IMR-90 (cell line): Measurements from ENCODE around the gene CAST. TPM values are rescaled to one million over a fixed set of nuclear protein-coding genes. Genes with fewer than 3 reads are reported as not detected.

ENCODE experiments used
- ATAC-seq: fragments of 200-7000 bp; cut with Tn5 transposase; 2 replicates; pipeline ENCODE4 v1.9.1; 2020; ENCODE audit warnings: low read depth, mild to moderate bottlenecking, moderate library complexity
- BruUV-seq: library from RNA; stranded (reverse); fragments of 400-500 nt; replicated peaks from 2 replicates; lab custom pipeline; 2021; lab: Mats Ljungman, UMichigan
- CTCF ChIA-PET: fragments of 300-600 bp; formaldehyde crosslinking; extraction: SDS; loops from one replicate; lab custom pipeline; 2021; ENCODE audit warnings: antibody characterized with exemption; lab: Yijun Ruan, JAX
- POLR2A ChIA-PET: fragments of 300-600 bp; sonication (Branson Sonifier 250); formaldehyde crosslinking; loops from one replicate; lab custom pipeline; 2022; ENCODE audit warnings: antibody characterized with exemption; ENCODE audit not compliant: unreplicated experiment; lab: Charles Lee
- DNase-seq: peaks from one replicate; pipeline ENCODE4 v3.0.0; 2013
- H2AFZ ChIP-seq: replicated peaks from 2 replicates; pipeline ENCODE3; 2013; ENCODE audit warnings: low read length, mild to moderate bottlenecking; ENCODE audit not compliant: poor library complexity
- H2AK5ac ChIP-seq: 2 replicates; pipeline ENCODE4 v1.6.1; 2013; ENCODE audit warnings: low read depth, low read length, inconsistent platforms
- H2AK9ac ChIP-seq: replicated peaks from 2 replicates; pipeline ENCODE3; 2013; ENCODE audit warnings: mild to moderate bottlenecking, low read depth, low read length, moderate library complexity; ENCODE audit not compliant: poor library complexity
- H2BK120ac ChIP-seq: 2 replicates; pipeline ENCODE4 v1.6.1; 2013; ENCODE audit warnings: low read depth, low read length, inconsistent platforms
- H2BK15ac ChIP-seq: 3 replicates; pipeline ENCODE4 v1.6.1; 2013; ENCODE audit warnings: low read depth, low read length, inconsistent platforms
- H2BK20ac ChIP-seq: 2 replicates; pipeline ENCODE4 v1.6.1; 2013; ENCODE audit warnings: low read depth, mild to moderate bottlenecking, inconsistent platforms, low read length, moderate library complexity
- H2BK5ac ChIP-seq: 2 replicates; pipeline ENCODE4 v1.6.1; 2013; ENCODE audit warnings: mild to moderate bottlenecking, low read depth, low read length, inconsistent platforms; ENCODE audit not compliant: poor library complexity, severe bottlenecking
- H3K14ac ChIP-seq: replicated peaks from 2 replicates; pipeline ENCODE4 v1.6.1; 2013; ENCODE audit warnings: low read depth, low read length, inconsistent platforms
- H3K18ac ChIP-seq: 2 replicates; pipeline ENCODE4 v1.6.1; 2013; ENCODE audit warnings: low read depth, low read length, control low read depth
- H3K23ac ChIP-seq: 2 replicates; pipeline ENCODE4 v1.6.1; 2013; ENCODE audit warnings: low read depth, low read length, inconsistent platforms
- H3K27ac ChIP-seq: 2 replicates; pipeline ENCODE4 v1.5.1; 2013; ENCODE audit warnings: mild to moderate bottlenecking, control low read depth, low read length; ENCODE audit not compliant: insufficient read depth
- H3K27me3 ChIP-seq: 2 replicates; pipeline ENCODE4 v1.6.1; 2013; ENCODE audit warnings: low read length; ENCODE audit not compliant: control insufficient read depth, insufficient read depth
- H3K36me3 ChIP-seq: 2 replicates; pipeline ENCODE4 v1.6.1; 2013; ENCODE audit warnings: low read length, mixed read lengths; ENCODE audit not compliant: control insufficient read depth, insufficient read depth
- H3K4ac ChIP-seq: 2 replicates; pipeline ENCODE4 v1.6.1; 2013; ENCODE audit warnings: low read depth, low read length, inconsistent platforms
- H3K4me1 ChIP-seq: 2 replicates; pipeline ENCODE4 v1.6.1; 2013; ENCODE audit warnings: low read length, mixed read lengths; ENCODE audit not compliant: control insufficient read depth, insufficient read depth
- H3K4me2 ChIP-seq: 2 replicates; pipeline ENCODE4 v1.6.1; 2013; ENCODE audit warnings: low read depth, mild to moderate bottlenecking, control low read depth, low read length, moderate library complexity
- H3K4me3 ChIP-seq: 2 replicates; pipeline ENCODE4 v1.5.1; 2013; ENCODE audit warnings: low read depth, mild to moderate bottlenecking, control low read depth, low read length, moderate library complexity; ENCODE audit not compliant: insufficient read depth
- H3K56ac ChIP-seq: 2 replicates; pipeline ENCODE4 v1.6.1; 2013; ENCODE audit warnings: low read length, inconsistent platforms; ENCODE audit not compliant: insufficient read depth; ENCODE audit errors: extremely low read depth
- H3K79me1 ChIP-seq, 2 experiments: 2 replicates each; pipeline ENCODE4 v1.6.1; 2013; ENCODE audit warnings: low read length in 2 of 2, inconsistent platforms in 1 of 2, low read depth in 1 of 2
- H3K9ac ChIP-seq: 2 replicates; pipeline ENCODE4 v1.6.1; 2013; ENCODE audit warnings: low read depth, low read length, control low read depth
- H3K9me1 ChIP-seq: 2 replicates; pipeline ENCODE4 v1.6.1; 2013; ENCODE audit warnings: low read length, inconsistent platforms; ENCODE audit not compliant: insufficient read depth
- H3K9me3 ChIP-seq: 2 replicates; pipeline ENCODE4 v1.6.1; 2013; ENCODE audit warnings: low read length; ENCODE audit not compliant: control insufficient read depth, insufficient read depth
- H4K20me1 ChIP-seq: 2 replicates; pipeline ENCODE4 v1.6.1; 2013; ENCODE audit warnings: low read length, inconsistent platforms; ENCODE audit not compliant: insufficient read depth
- H4K5ac ChIP-seq: 2 replicates; pipeline ENCODE4 v1.6.1; 2013; ENCODE audit warnings: mild to moderate bottlenecking, low read depth, low read length, control low read depth
- H4K8ac ChIP-seq, 2 experiments: 2 replicates each; pipeline ENCODE4 v1.6.1; 2013; ENCODE audit warnings: low read depth in 2 of 2, low read length in 2 of 2, control low read depth in 1 of 2, inconsistent platforms in 1 of 2
- H4K91ac ChIP-seq: 2 replicates; pipeline ENCODE4 v1.6.1; 2013; ENCODE audit warnings: low read depth, low read length, inconsistent platforms; ENCODE audit not compliant: insufficient read depth
- CEBPB ChIP-seq: IDR thresholded peaks from 2 replicates; pipeline ENCODE4 v1.6.1; 2012; ENCODE audit warnings: low read depth, low read length, improper control_type of control experiment
- CHD1 ChIP-seq: IDR thresholded peaks from 2 replicates; pipeline ENCODE4 v1.6.1; 2012; ENCODE audit warnings: low read depth, low read length, improper control_type of control experiment
- CTCF ChIP-seq: conservative IDR thresholded peaks from 2 replicates; pipeline ENCODE4 v1.5.1; 2012; ENCODE audit warnings: mild to moderate bottlenecking, low read depth, low read length, improper control_type of control experiment
- ELK1 ChIP-seq: fragments of 150-350 bp; IDR thresholded peaks from 2 replicates; pipeline ENCODE4 v1.6.1; 2016; ENCODE audit warnings: low read depth, mild to moderate bottlenecking, low read length, moderate library complexity, borderline replicate concordance
- FOS ChIP-seq: fragments of 150-350 bp; IDR thresholded peaks from 2 replicates; pipeline ENCODE4 v1.6.1; 2016; ENCODE audit warnings: low read depth, low read length
- MAZ ChIP-seq: IDR thresholded peaks from 2 replicates; pipeline ENCODE4 v1.6.1; 2012; ENCODE audit warnings: low read depth, mild to moderate bottlenecking, low read length, improper control_type of control experiment, moderate library complexity, borderline replicate concordance
- POLR2A ChIP-seq: IDR thresholded peaks from 2 replicates; pipeline ENCODE4 v1.6.1; 2012; ENCODE audit warnings: mild to moderate bottlenecking, low read depth, low read length
- RFX5 ChIP-seq: IDR thresholded peaks from 2 replicates; pipeline ENCODE4 v1.8.0; 2012; ENCODE audit warnings: low read depth, mild to moderate bottlenecking, low read length, moderate library complexity
- USF2 ChIP-seq: fragments of 150-350 bp; IDR thresholded peaks from 2 replicates; pipeline ENCODE4 v1.6.1; 2017; ENCODE audit warnings: mild to moderate bottlenecking, antibody characterized with exemption, low read length, low read depth
- dilution Hi-C: fragments of 300-500 bp; cut with HindIII; formaldehyde crosslinking; loops from one replicate; pipeline ENCODE4 v1.14.3; 2018; ENCODE audit warnings: low sequenced_read_pairs; ENCODE audit not compliant: unreplicated experiment
- in situ Hi-C: fragments of 300-500 bp; cut with MboI; formaldehyde crosslinking; loops from 3 replicates; pipeline ENCODE4 v1.14.3; 2019; ENCODE audit warnings: low sequenced_read_pairs, inconsistent platforms, mixed read lengths
- intact Hi-C: fragments of 100-400 bp; cut with micrococcal nuclease; formaldehyde crosslinking; loops from 2 replicates; pipeline ENCODE4 v1.10.0; 2022
- polyA plus RNA-seq, 3 experiments: library from polyadenylated mRNA; depleted of rRNA; stranded (reverse); fragments of >200 nt; gene quantifications; 2 replicates each; pipeline ENCODE4 v1.2.3, GENCODE V29; 2012; ENCODE audit warnings: low replicate concordance in 1 of 3
- total RNA-seq: library from RNA; depleted of rRNA; stranded (reverse); fragments of >200 nt; gene quantifications from 2 replicates; pipeline ENCODE4 v1.2.3, GENCODE V29; 2012

The CAST gene
- total and polyA plus RNA-seq, 2 of the 4 experiments (the other 2 are of a cell fraction) = 91.3 to 128 TPM

- Histone ChIP-seq H3K36me3 (peaks cover 19% of the 10 kb centered on the region), H2AFZ (no peak overlapping the region), H3K23ac (no peak overlapping the region), H3K18ac (peak overlapping the region; percentile 29; the same call in 1 of the 2 replicates), H4K91ac (no peak overlapping the region), H3K27ac (peak overlapping the region; percentile 17; the same call in 1 of the 2 replicates), H3K79me1 (no peaks in the 10 kb centered on the region; a peak in 1 of 4 replicates), H2BK120ac (no peak overlapping the region), H2BK5ac (peak overlapping the region; percentile 52), H3K4me1 (peaks cover 8% of the 10 kb centered on the region), H2AK5ac (no peak overlapping the region), H4K20me1 (no peaks in the 10 kb centered on the region; the same call in 1 of the 2 replicates), H3K56ac (no peak overlapping the region), H3K4me2 (peak overlapping the region; percentile 54; the same call in 1 of the 2 replicates), H4K5ac (no peak overlapping the region), H3K9me3 (no peaks in the 10 kb centered on the region), H2BK15ac (no peak overlapping the region), H3K4ac (no peak overlapping the region), H3K27me3 (no peaks in the 10 kb centered on the region), H4K8ac (no peak overlapping the region), H2BK20ac (no peak overlapping the region), H3K4me3 (no peak overlapping the region), H3K9me1 (peaks cover 3% of the 10 kb centered on the region), H2AK9ac (no peak overlapping the region), H3K9ac (0 out of 2 replicates have a peak overlapping the region, but pooled peaks have one; percentile 19), H3K14ac (0 out of 2 replicates have a peak overlapping the region, but pooled peaks have one; percentile 60)
- dilution Hi-C loops (loop anchor here (25.0 kb wide), 1 partner anchor 382 kb away; no protein-coding TSS in a partner anchor), intact Hi-C loops (no loop called here), in situ Hi-C loops (no loop called here)
- ChIA-PET POLR2A (no interaction called here), CTCF (interaction anchor here (1.0 kb wide), 1 partner anchor 11 kb away, joined by 5 read pairs; no protein-coding TSS in a partner anchor)
- ATAC-seq (peak; percentile 67), DNase-seq (peak; percentile 22)
- BruUV-seq = no TSS peak
- TF ChIP-seq POLR2A (no peak), MAZ (no peak), CTCF (no peak), CHD1 (no peak), FOS (no peak), ELK1 (no peak), USF2 (no peak), RFX5 (no peak), CEBPB (no peak)
Measured at GRCh38 chr5:96780626-96781025, 118.5 kb downstream of the CAST start.
